HCT116 (cell line): ENCODE data around the gene VPS33B. TPM values are rescaled to one million over a fixed set of nuclear protein-coding genes. Genes with fewer than 3 reads are reported as not detected.

ENCODE experiments used
- ATAC-seq: fragments of 200-7000 bp; cut with Tn5 transposase; 2 replicates; pipeline ENCODE4 v1.9.1; 2020; ENCODE audit warnings: mild to moderate bottlenecking, moderate library complexity
- BruUV-seq: library from RNA; stranded (reverse); fragments of 400-500 nt; replicated peaks from 2 replicates; lab custom pipeline; 2021; lab: Mats Ljungman, UMichigan
- CTCF ChIA-PET: fragments of 300-600 bp; sonication (Branson Sonifier 250); formaldehyde crosslinking; loops from one replicate; lab custom pipeline; 2021; ENCODE audit warnings: antibody characterized with exemption; lab: Charles Lee
- POLR2A ChIA-PET: fragments of 300-600, 350-600 bp; sonication (Branson Sonifier 250); formaldehyde crosslinking; loops from one replicate; lab custom pipeline; 2021; ENCODE audit warnings: antibody characterized with exemption; lab: Charles Lee
- RAD21 ChIA-PET, 2 experiments: fragments of 300-600 bp; sonication (Branson Sonifier 250); formaldehyde crosslinking; loops; one replicate each; lab custom pipeline; 2023; ENCODE audit warnings: low total read pairs in 2 of 2; ENCODE audit not compliant: uncharacterized antibody in 2 of 2, unreplicated experiment in 2 of 2, low non-redundant PET in 1 of 2; lab: Charles Lee
- DNase-seq: peaks from one replicate; pipeline ENCODE4 v3.0.0-alpha.2; 2010; ENCODE audit warnings: low read depth, low spot score
- H2AFZ ChIP-seq: fragments of 200-600 bp; shearing (Covaris generic), sonication (generic); 2 replicates; pipeline ENCODE4 v1.6.1; 2017; ENCODE audit warnings: low read depth, mixed run types, mixed read lengths, antibody characterized with exemption, low read length; ENCODE audit not compliant: poor library complexity, severe bottlenecking
- H3K27ac ChIP-seq: 2 replicates; pipeline ENCODE4 v1.5.1; 2012; ENCODE audit warnings: low read depth, low read length
- H3K27me3 ChIP-seq: fragments of 200-600 bp; sonication (generic); 2 replicates; pipeline ENCODE4 v1.6.1; 2016; ENCODE audit warnings: mixed run types, low read length, mixed read lengths; ENCODE audit not compliant: insufficient read depth
- H3K36me3 ChIP-seq, 2 experiments: fragments of 200-500 bp in 1 of 2; fragments of 200-600 bp in 1 of 2; sonication (Bioruptor generic) in 1 of 2; sonication (generic) in 1 of 2; 2 replicates each; pipeline versions ENCODE4 v1.5.1 to v1.6.1; 2014 to 2016; ENCODE audit warnings: low read length in 2 of 2, inconsistent platforms in 1 of 2, mixed read lengths in 1 of 2, mixed run types in 1 of 2; ENCODE audit not compliant: insufficient read depth in 2 of 2, control insufficient read depth in 1 of 2
- H3K4me1 ChIP-seq, 2 experiments: fragments of 200-600 bp in 1 of 2; sonication (generic) in 1 of 2; 2 replicates each; pipeline versions ENCODE4 v1.5.1 to v1.6.1; 2012 to 2017; ENCODE audit warnings: low read length in 2 of 2, inconsistent platforms in 1 of 2, mild to moderate bottlenecking in 1 of 2, mixed read lengths in 1 of 2, mixed run types in 1 of 2, moderate library complexity in 1 of 2; ENCODE audit not compliant: insufficient read depth in 2 of 2, control insufficient read depth in 1 of 2
- H3K4me2 ChIP-seq: fragments of 200-600 bp; sonication (generic); 2 replicates; pipeline ENCODE4 v1.6.1; 2017; ENCODE audit warnings: mixed run types, low read length, mixed read lengths
- H3K4me3 ChIP-seq, 2 experiments: fragments of 200-600 bp in 1 of 2; sonication (generic) in 1 of 2; replicated peaks in 1 of 2; 2 replicates each; pipeline ENCODE4 v1.5.1; 2011 to 2016; ENCODE audit warnings: low read length in 2 of 2, control low read depth in 1 of 2, low read depth in 1 of 2, mild to moderate bottlenecking in 1 of 2, mixed read lengths in 1 of 2, mixed run types in 1 of 2
- H3K79me2 ChIP-seq: fragments of 200-600 bp; sonication (generic); 2 replicates; pipeline ENCODE4 v1.6.1; 2017; ENCODE audit warnings: mild to moderate bottlenecking, mixed run types, low read length, moderate library complexity, mixed read lengths; ENCODE audit not compliant: insufficient read depth
- H3K9ac ChIP-seq: fragments of 200-600 bp; sonication (generic); 2 replicates; pipeline ENCODE4 v1.6.1; 2016; ENCODE audit warnings: low read length, mixed read lengths
- H3K9me2 ChIP-seq: fragments of 200-600 bp; sonication (generic), shearing (Covaris generic); 2 replicates; pipeline ENCODE4 v1.6.1; 2017; ENCODE audit warnings: mixed run types, mild to moderate bottlenecking, moderate library complexity; ENCODE audit not compliant: insufficient read depth
- H3K9me3 ChIP-seq, 2 experiments: fragments of 200-500 bp in 1 of 2; fragments of 200-600 bp in 1 of 2; sonication (Bioruptor generic) in 1 of 2; sonication (generic) in 1 of 2; 2 replicates each; pipeline ENCODE4 v1.6.1; 2014 to 2017; ENCODE audit warnings: low read length in 2 of 2, mixed read lengths in 2 of 2, inconsistent platforms in 1 of 2, low read depth in 1 of 2, mild to moderate bottlenecking in 1 of 2, mixed run types in 1 of 2, moderate library complexity in 1 of 2; ENCODE audit not compliant: control insufficient read depth in 1 of 2, insufficient read depth in 1 of 2
- H4K20me1 ChIP-seq: fragments of 200-600 bp; sonication (generic), shearing (Covaris generic); 2 replicates; pipeline ENCODE4 v1.6.1; 2017; ENCODE audit warnings: mixed run types, mild to moderate bottlenecking, moderate library complexity; ENCODE audit not compliant: insufficient read depth
- CBX3 ChIP-seq: IDR thresholded peaks from 2 replicates; pipeline ENCODE4 v1.6.1; 2012; ENCODE audit warnings: low read depth
- CEBPB ChIP-seq: IDR thresholded peaks from 2 replicates; pipeline ENCODE4 v1.6.1; 2012; ENCODE audit warnings: low read depth
- CTCF ChIP-seq, 3 experiments: fragments of 200-600 bp in 1 of 3; sonication (generic) in 1 of 3; IDR thresholded peaks in 2 of 3; conservative IDR thresholded peaks in 1 of 3; 2 replicates each; pipeline ENCODE4 v1.5.1; 2012 to 2017; ENCODE audit warnings: low read depth in 2 of 3, low read length in 2 of 3, antibody characterized with exemption in 1 of 3, borderline replicate concordance in 1 of 3, control low read depth in 1 of 3, mild to moderate bottlenecking in 1 of 3, mixed read lengths in 1 of 3, mixed run types in 1 of 3, moderate library complexity in 1 of 3; ENCODE audit not compliant: insufficient read depth in 1 of 3
- EGR1 ChIP-seq: IDR thresholded peaks from 2 replicates; pipeline ENCODE4 v1.6.1; 2012; ENCODE audit warnings: low read depth
- ELF1 ChIP-seq: IDR thresholded peaks from 2 replicates; pipeline ENCODE4 v1.6.1; 2012; ENCODE audit warnings: low read depth, borderline replicate concordance
- EZH2 ChIP-seq: fragments of 200-600 bp; sonication (generic); IDR thresholded peaks from 2 replicates; pipeline ENCODE4 v1.6.1; 2017; ENCODE audit warnings: antibody characterized with exemption, mixed run types
- EZH2phosphoT487 ChIP-seq: fragments of 200-600 bp; IDR thresholded peaks from 2 replicates; pipeline ENCODE4 v1.6.1; 2018; ENCODE audit warnings: antibody characterized with exemption, borderline replicate concordance
- JUND ChIP-seq: IDR thresholded peaks from 2 replicates; pipeline ENCODE4 v1.6.1; 2012
- MAX ChIP-seq: IDR thresholded peaks from 2 replicates; pipeline ENCODE4 v1.6.1; 2012
- POLR2A ChIP-seq: IDR thresholded peaks from 2 replicates; pipeline ENCODE4 v1.7.0; 2011; ENCODE audit warnings: borderline replicate concordance; ENCODE audit not compliant: insufficient read depth, insufficient read length; ENCODE audit errors: extremely low read depth
- POLR2AphosphoS5 ChIP-seq: IDR thresholded peaks from 2 replicates; pipeline ENCODE4 v1.6.1; 2011; ENCODE audit warnings: mild to moderate bottlenecking, low read depth, low read length, moderate library complexity
- RAD21 ChIP-seq: IDR thresholded peaks from 2 replicates; pipeline ENCODE4 v1.6.1; 2012; ENCODE audit warnings: low read depth, mild to moderate bottlenecking
- REST ChIP-seq: IDR thresholded peaks from 2 replicates; pipeline ENCODE4 v1.6.1; 2012; ENCODE audit warnings: low read depth
- SIN3A ChIP-seq: IDR thresholded peaks from 2 replicates; pipeline ENCODE4 v1.6.1; 2012; ENCODE audit warnings: low read depth
- SP1 ChIP-seq: IDR thresholded peaks from 2 replicates; pipeline ENCODE4 v1.6.1; 2012; ENCODE audit warnings: low read depth
- SRF ChIP-seq: IDR thresholded peaks from 2 replicates; pipeline ENCODE4 v1.6.1; 2012; ENCODE audit warnings: low read depth
- TCF7L2 ChIP-seq: IDR thresholded peaks from 2 replicates; pipeline ENCODE4 v1.7.0; 2011; ENCODE audit warnings: borderline replicate concordance, inconsistent platforms; ENCODE audit not compliant: insufficient read depth, insufficient read length; ENCODE audit errors: extremely low read depth
- ZBTB33 ChIP-seq: IDR thresholded peaks from 2 replicates; pipeline ENCODE4 v1.6.1; 2011; ENCODE audit warnings: mild to moderate bottlenecking, low read length, moderate library complexity; ENCODE audit not compliant: insufficient replicate concordance; ENCODE audit errors: extremely low read depth
- ZNF274 ChIP-seq: fragments of 200-500 bp; sonication (Bioruptor generic); IDR thresholded peaks from 2 replicates; pipeline ENCODE4 v1.6.1; 2014; ENCODE audit warnings: mild to moderate bottlenecking, low read depth, low read length, inconsistent platforms
- intact Hi-C: fragments of 100-400 bp; cut with micrococcal nuclease; formaldehyde crosslinking; loops from 2 replicates; pipeline ENCODE4 v1.10.0; 2022
- total RNA-seq: library from RNA; stranded (reverse); gene quantifications from one replicate; pipeline ENCODE4 v1.2.1, GENCODE V29; 2021; ENCODE audit not compliant: unreplicated experiment

The VPS33B gene
- total RNA-seq, 1 experiment from 2014 or later: 23.1 TPM

GRCh38 chr15:91067036-91067435, 44.6 kb upstream of the VPS33B start:
- POLR2A ChIA-PET: no interaction called here
- Histone ChIP-seq H3K4me2 (no peak overlapping the region), H3K4me1 (no peaks in the 10 kb centered on the region), H3K27me3 (no peaks in the 10 kb centered on the region; the same call in 1 of the 2 replicates), H3K36me3 (no peaks in the 10 kb centered on the region), H3K4me3 (no peak overlapping the region), H4K20me1 (no peaks in the 10 kb centered on the region), H2AFZ (no peak overlapping the region), H3K9me2 (no peaks in the 10 kb centered on the region), H3K79me2 (no peaks in the 10 kb centered on the region), H3K9ac (no peak overlapping the region), H3K9me3 (no peaks in the 10 kb centered on the region; a peak in 1 of 4 replicates), H3K27ac (no peak overlapping the region)
- DNase-seq (no peak), ATAC-seq (no peak)
- CTCF ChIA-PET: interaction anchor here (1.4 kb wide), 1 partner anchor 204 kb away, joined by 4 read pairs; no protein-coding TSS in a partner anchor
- intact Hi-C loops: no loop called here
- no TSS peak for BruUV-seq
- RAD21 ChIA-PET: no interaction called here
- TF ChIP-seq POLR2AphosphoS5 (no peak), REST (no peak), SIN3A (no peak), TCF7L2 (no peak), RAD21 (no peak), EZH2phosphoT487 (no peak), EZH2 (no peak), CEBPB (no peak), SRF (no peak), ZBTB33 (no peak), EGR1 (no peak), CTCF (IDR thresholded peaks at IDR 0.05 in 2 of 3, conservative IDR thresholded peaks at IDR 0.05 in 1 of 3; ENCODE audit: borderline replicate concordance in 1 of 3, insufficient read depth in 1 of 3, low read depth in 2 of 3, low read length in 2 of 3) (no peak), ZNF274 (no peak), JUND (no peak), CBX3 (no peak), POLR2A (no peak), MAX (no peak), SP1 (no peak), ELF1 (no peak)
